IgD-negative memory B cell (primary cell): ENCODE data around the gene ERC1. TPM values are rescaled to one million over a fixed set of nuclear protein-coding genes. Genes with fewer than 3 reads are reported as not detected.
"Not testable (repeated sequence)": the region's sequence is repeated elsewhere in the genome, so short reads cannot be mapped to it uniquely, and the experiment has no call there.

ENCODE experiments used
- H3K27ac Mint-ChIP-seq, 3 donors: one replicate each; pipeline ENCODE4 v1.8.0; 2020 to 2022; ENCODE audit warnings: mild to moderate bottlenecking in 3 of 3, mixed read lengths in 3 of 3, moderate library complexity in 1 of 3
- H3K27me3 Mint-ChIP-seq: one replicate; pipeline ENCODE4 v1.8.0; 2021; ENCODE audit warnings: mixed read lengths
- H3K36me3 Mint-ChIP-seq: one replicate; pipeline ENCODE4 v1.8.0; 2020; ENCODE audit warnings: mild to moderate bottlenecking, mixed read lengths
- H3K4me1 Mint-ChIP-seq, 3 donors: one replicate each; pipeline ENCODE4 v1.8.0; 2020 to 2022; ENCODE audit warnings: mixed read lengths in 3 of 3, mild to moderate bottlenecking in 1 of 3
- H3K4me3 Mint-ChIP-seq, 4 donors: one replicate each; pipeline ENCODE4 v1.8.0; 2020 to 2022; ENCODE audit warnings: mild to moderate bottlenecking in 4 of 4, mixed read lengths in 4 of 4, moderate library complexity in 3 of 4
- H3K9me3 Mint-ChIP-seq, 3 donors: one replicate each; pipeline ENCODE4 v1.8.0; 2020 to 2021; ENCODE audit warnings: mixed read lengths in 3 of 3, mild to moderate bottlenecking in 1 of 3
- polyA plus RNA-seq: library from polyadenylated mRNA; unstranded; fragments of 300-500 nt; fragmentation: Illumina TruSeq; gene quantifications from one replicate; pipeline ENCODE4 v1.2.3, GENCODE V29; 2021

Gene ERC1
- polyA plus RNA-seq, 1 donor from 2014 or later = 16.5 TPM

- peak overlapping the region in 1 of 3 donors; percentile 83 for H3K27ac Mint-ChIP-seq
- no peaks in the 10 kb centered on the region for H3K9me3 Mint-ChIP-seq
- H3K27me3 Mint-ChIP-seq = no peaks in the 10 kb centered on the region
- no peak overlapping the region for H3K4me3 Mint-ChIP-seq
- H3K36me3 Mint-ChIP-seq = peaks cover 5% of the 10 kb centered on the region
- H3K4me1 Mint-ChIP-seq = peaks cover 0 to 3% (median 0%) of the 10 kb centered on the region in 3 donors
Measured at GRCh38 chr12:1246637-1247036, 255.6 kb downstream of the ERC1 start.

- Mint-ChIP-seq H3K27me3 (no peaks in the 10 kb centered on the region), H3K4me1 (peaks cover 0 to 3% (median 0%) of the 10 kb centered on the region in 3 donors), H3K9me3 (no peaks in the 10 kb centered on the region), H3K4me3 (no peak overlapping the region), H3K27ac (no peak overlapping the region), H3K36me3 (peaks cover 11% of the 10 kb centered on the region)
Measured at GRCh38 chr12:1250641-1251040, 259.6 kb downstream of the ERC1 start.

GRCh38 chr12:1252758-1253157 is 261.7 kb downstream of the ERC1 start:
- Mint-ChIP-seq H3K36me3 (peaks cover 15% of the 10 kb centered on the region), H3K27ac (peak overlapping the region in 1 of 3 donors; percentile 55), H3K27me3 (no peaks in the 10 kb centered on the region), H3K9me3 (no peaks in the 10 kb centered on the region), H3K4me3 (no peak overlapping the region), H3K4me1 (peaks cover 0 to 3% (median 0%) of the 10 kb centered on the region in 3 donors)

GRCh38 chr12:1255125-1255524 is 264.1 kb downstream of the ERC1 start:
- H3K9me3 Mint-ChIP-seq, H3K27me3 Mint-ChIP-seq, H3K4me1 Mint-ChIP-seq, H3K27ac Mint-ChIP-seq, H3K4me3 Mint-ChIP-seq: not testable (repeated sequence)
- peaks cover 10% of the 10 kb centered on the region for H3K36me3 Mint-ChIP-seq

DNA sequence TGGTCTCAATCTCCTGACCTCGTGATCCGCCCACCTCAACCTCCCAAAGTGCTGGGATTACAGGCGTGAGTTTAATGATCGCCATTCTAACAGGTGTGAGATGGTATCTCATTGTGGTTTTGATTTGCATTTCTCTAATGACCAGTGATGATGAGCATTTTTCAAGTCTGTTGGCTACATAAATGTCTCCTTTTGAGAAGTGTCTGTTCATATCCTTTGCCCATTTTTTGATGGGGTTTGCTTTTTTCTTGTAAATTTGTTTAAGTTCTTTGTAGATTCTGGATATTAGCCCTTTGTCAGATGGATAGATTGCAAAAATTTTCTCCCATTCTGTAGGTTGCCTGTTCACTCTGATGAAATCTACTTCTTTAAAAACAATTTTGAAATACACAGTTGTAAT is 264.8 kb downstream of the ERC1 start:
- peaks cover 10% of the 10 kb centered on the region for H3K36me3 Mint-ChIP-seq
- not testable (repeated sequence) for H3K9me3 Mint-ChIP-seq, H3K27me3 Mint-ChIP-seq, H3K4me1 Mint-ChIP-seq, H3K27ac Mint-ChIP-seq
- H3K4me3 Mint-ChIP-seq = peak overlapping the region in 1 of 4 donors; percentile 65

GRCh38 chr12:1256285-1256684 is 265.3 kb downstream of the ERC1 start:
- Mint-ChIP-seq H3K27me3 (no peaks in the 10 kb centered on the region), H3K9me3 (no peaks in the 10 kb centered on the region), H3K4me3 (no peak overlapping the region), H3K4me1 (peaks cover 0 to under 1% (median 0%) of the 10 kb centered on the region in 3 donors), H3K27ac (no peak overlapping the region), H3K36me3 (peaks cover 11% of the 10 kb centered on the region)

- no peaks in the 10 kb centered on the region for H3K27me3 Mint-ChIP-seq
- no peaks in the 10 kb centered on the region for H3K9me3 Mint-ChIP-seq
- H3K36me3 Mint-ChIP-seq = peaks cover 13% of the 10 kb centered on the region
- H3K4me3 Mint-ChIP-seq = no peak overlapping the region
- H3K4me1 Mint-ChIP-seq = peaks cover 0 to 2% (median 0%) of the 10 kb centered on the region in 3 donors
- H3K27ac Mint-ChIP-seq = no peak overlapping the region
Measured at GRCh38 chr12:1256991-1257390, 266.0 kb downstream of the ERC1 start.

DNA sequence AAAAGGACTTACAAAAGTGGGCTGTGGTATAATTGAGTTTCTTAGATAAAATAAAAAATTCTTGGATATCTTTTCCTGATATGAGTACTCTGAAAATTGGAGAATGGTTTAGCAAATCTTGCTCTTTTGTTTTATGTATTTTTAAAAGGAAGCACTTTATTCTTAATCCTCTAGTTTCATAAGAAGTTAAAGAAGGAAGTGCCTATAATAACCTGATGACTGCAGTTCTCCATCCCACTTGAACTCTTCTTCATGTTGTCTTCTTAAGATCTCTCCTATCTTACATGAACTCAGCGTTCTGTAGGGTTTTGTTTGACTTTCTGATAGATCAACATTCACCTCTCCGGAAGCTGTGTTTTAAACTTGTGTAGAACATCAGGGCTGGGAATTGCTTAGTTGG is 271.0 kb downstream of the ERC1 start:
- Mint-ChIP-seq H3K27me3 (no peaks in the 10 kb centered on the region), H3K36me3 (peaks cover 12% of the 10 kb centered on the region), H3K9me3 (no peaks in the 10 kb centered on the region), H3K27ac (peak overlapping the region in 1 of 3 donors; percentile 60), H3K4me1 (peaks cover 0 to 4% (median 2%) of the 10 kb centered on the region in 3 donors), H3K4me3 (no peak overlapping the region)

DNA sequence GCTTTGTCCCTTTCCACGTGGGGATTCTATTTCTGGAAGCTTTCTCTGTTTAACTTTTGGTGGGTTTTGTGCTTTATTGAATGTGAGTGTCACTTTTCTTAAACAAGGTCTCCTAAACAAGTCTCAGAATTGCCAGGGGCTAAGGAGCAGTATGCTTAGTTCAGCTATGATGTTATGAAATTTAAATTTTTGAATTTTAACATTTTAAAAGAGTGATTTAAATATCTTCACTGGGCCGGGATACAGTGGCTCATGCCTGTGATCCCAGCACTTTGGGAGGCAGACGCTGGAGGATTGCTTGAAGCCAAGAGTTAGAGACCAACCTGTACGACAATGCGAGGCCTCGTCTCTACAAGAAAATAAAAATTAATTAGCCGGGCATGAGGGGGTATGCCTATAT is 276.2 kb downstream of the ERC1 start:
- Mint-ChIP-seq H3K4me3 (no peak overlapping the region), H3K9me3 (no peaks in the 10 kb centered on the region), H3K27ac (no peak overlapping the region), H3K27me3 (no peaks in the 10 kb centered on the region), H3K36me3 (peaks cover 16% of the 10 kb centered on the region), H3K4me1 (peaks cover 0 to 1% (median 0%) of the 10 kb centered on the region in 3 donors)

- Mint-ChIP-seq H3K27ac (no peak overlapping the region), H3K4me1 (peaks cover 0 to 1% (median 0%) of the 10 kb centered on the region in 3 donors), H3K27me3 (no peaks in the 10 kb centered on the region), H3K36me3 (peaks cover 10% of the 10 kb centered on the region), H3K4me3 (no peak overlapping the region), H3K9me3 (peaks cover 0 to 4% (median 2%) of the 10 kb centered on the region in 3 donors)
Measured at GRCh38 chr12:1272142-1272541, 281.1 kb downstream of the ERC1 start.

GRCh38 chr12:1273051-1273450 is 282.0 kb downstream of the ERC1 start:
- no peak overlapping the region for H3K27ac Mint-ChIP-seq
- H3K36me3 Mint-ChIP-seq = peaks cover 7% of the 10 kb centered on the region
- no peaks in the 10 kb centered on the region for H3K27me3 Mint-ChIP-seq
- peaks cover 0 to 4% (median 2%) of the 10 kb centered on the region in 3 donors for H3K9me3 Mint-ChIP-seq
- H3K4me3 Mint-ChIP-seq = no peak overlapping the region
- peaks cover 0 to 7% (median 0%) of the 10 kb centered on the region in 3 donors for H3K4me1 Mint-ChIP-seq

GRCh38 chr12:1277905-1278304 is 286.9 kb downstream of the ERC1 start:
- H3K4me1 Mint-ChIP-seq = peaks cover 0 to 8% (median 0%) of the 10 kb centered on the region in 3 donors
- H3K4me3 Mint-ChIP-seq = no peak overlapping the region
- peak overlapping the region in 1 of 3 donors; percentile 68 for H3K27ac Mint-ChIP-seq
- no peaks in the 10 kb centered on the region for H3K27me3 Mint-ChIP-seq
- H3K36me3 Mint-ChIP-seq = peaks cover 7% of the 10 kb centered on the region
- H3K9me3 Mint-ChIP-seq = peaks cover 0 to 4% (median 2%) of the 10 kb centered on the region in 3 donors

DNA sequence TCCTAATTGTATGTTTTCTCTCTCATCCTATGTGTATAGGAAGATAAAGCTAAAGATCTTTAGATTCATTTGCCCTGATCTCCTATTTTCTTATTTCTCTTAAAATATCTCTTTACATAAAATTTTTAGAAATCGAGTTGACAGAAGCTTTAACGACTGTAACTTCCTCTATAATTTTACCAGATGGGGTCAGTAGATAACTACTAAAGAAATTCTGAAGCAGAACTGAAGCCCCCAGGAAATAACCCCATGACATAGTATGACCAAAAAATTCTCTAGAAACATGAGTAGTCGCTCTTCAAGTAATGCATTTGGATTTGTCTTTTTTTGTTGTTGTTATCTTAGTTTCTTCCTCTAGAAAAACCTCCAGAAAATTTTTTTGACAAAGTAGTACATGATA is 288.0 kb downstream of the ERC1 start:
- no peak overlapping the region for H3K4me3 Mint-ChIP-seq
- H3K36me3 Mint-ChIP-seq = peaks cover 7% of the 10 kb centered on the region
- H3K9me3 Mint-ChIP-seq = peaks cover 0 to 4% (median 2%) of the 10 kb centered on the region in 3 donors
- H3K27ac Mint-ChIP-seq = no peak overlapping the region
- peaks cover 0 to 8% (median 0%) of the 10 kb centered on the region in 3 donors for H3K4me1 Mint-ChIP-seq
- H3K27me3 Mint-ChIP-seq = no peaks in the 10 kb centered on the region

- Mint-ChIP-seq H3K9me3 (no peaks in the 10 kb centered on the region), H3K4me1 (peaks cover 0 to 8% (median 2%) of the 10 kb centered on the region in 3 donors), H3K36me3 (peaks cover 4% of the 10 kb centered on the region), H3K27me3 (no peaks in the 10 kb centered on the region), H3K4me3 (no peak overlapping the region), H3K27ac (no peak overlapping the region)
Measured at GRCh38 chr12:1280059-1280458, 289.0 kb downstream of the ERC1 start.

DNA sequence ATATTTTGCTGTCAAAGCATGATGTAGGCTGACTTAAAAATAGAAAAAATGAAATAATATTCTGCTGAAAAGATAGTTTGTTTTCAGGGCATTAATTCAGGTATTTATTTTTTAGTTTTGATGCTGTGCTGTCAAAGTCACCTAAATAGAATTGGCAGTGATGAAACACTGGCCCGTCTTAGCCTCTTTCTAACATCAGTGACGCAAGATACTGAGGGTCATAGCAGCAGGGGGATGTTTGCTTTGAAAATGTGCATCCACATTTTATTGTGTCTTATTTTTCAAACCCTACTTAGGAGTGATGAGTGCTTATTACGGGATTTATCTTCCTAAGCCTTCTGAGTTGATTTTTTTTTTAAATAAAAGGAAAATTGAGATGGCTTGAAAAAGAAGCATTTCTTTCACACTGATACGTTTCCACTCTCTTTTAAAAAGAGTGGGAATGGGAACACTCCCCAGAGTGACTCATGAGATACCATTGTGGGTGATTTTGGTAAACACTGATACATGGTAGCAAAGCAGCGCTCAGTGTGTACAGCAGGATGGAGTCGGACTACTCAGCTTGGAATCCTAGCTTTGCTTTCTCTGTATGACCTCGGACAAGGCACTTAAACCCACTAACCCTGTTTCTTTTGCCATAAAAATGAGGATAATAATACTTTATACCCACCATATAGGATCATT is 290.8 kb downstream of the ERC1 start:
- peaks cover 0 to 8% (median 2%) of the 10 kb centered on the region in 3 donors for H3K4me1 Mint-ChIP-seq
- H3K9me3 Mint-ChIP-seq = no peaks in the 10 kb centered on the region
- no peak overlapping the region for H3K27ac Mint-ChIP-seq
- no peak overlapping the region for H3K4me3 Mint-ChIP-seq
- peaks cover 4% of the 10 kb centered on the region for H3K36me3 Mint-ChIP-seq
- no peaks in the 10 kb centered on the region for H3K27me3 Mint-ChIP-seq

GRCh38 chr12:1282670-1283315 is 291.8 kb downstream of the ERC1 start:
- Mint-ChIP-seq H3K27me3 (no peaks in the 10 kb centered on the region), H3K9me3 (no peaks in the 10 kb centered on the region), H3K36me3 (peaks cover 4% of the 10 kb centered on the region), H3K4me3 (no peak overlapping the region), H3K27ac (peak overlapping the region in 1 of 3 donors; percentile 37), H3K4me1 (peaks cover 0 to 4% (median 2%) of the 10 kb centered on the region in 3 donors)
